Trophoblast cell (in vitro differentiated cells and primary cell): Measurements from ENCODE around the gene TMUB2.

Experiments used
- DNase-seq, 2 donors: peaks; one replicate each; pipeline ENCODE4 v3.0.0-alpha.2; 2016
- H2AFZ ChIP-seq: 2 replicates; pipeline ENCODE4 v1.6.1; 2013; ENCODE audit warnings: low read length, moderate library complexity, mild to moderate bottlenecking; ENCODE audit not compliant: insufficient read depth, poor library complexity
- H2AK5ac ChIP-seq: 2 replicates; pipeline ENCODE4 v1.6.1; 2013; ENCODE audit warnings: mild to moderate bottlenecking, low read length
- H2BK120ac ChIP-seq: 2 replicates; pipeline ENCODE4 v1.6.1; 2013; ENCODE audit warnings: low read length, mild to moderate bottlenecking, moderate library complexity; ENCODE audit not compliant: insufficient read depth, poor library complexity
- H2BK12ac ChIP-seq: 2 replicates; pipeline ENCODE4 v1.6.1; 2013; ENCODE audit warnings: mild to moderate bottlenecking, low read length, moderate library complexity
- H2BK5ac ChIP-seq: 2 replicates; pipeline ENCODE4 v1.6.1; 2013; ENCODE audit warnings: low read length, low read depth, moderate library complexity, mild to moderate bottlenecking; ENCODE audit not compliant: poor library complexity
- H3K14ac ChIP-seq: 2 replicates; pipeline ENCODE4 v1.6.1; 2013; ENCODE audit warnings: mild to moderate bottlenecking, low read length
- H3K18ac ChIP-seq: 2 replicates; pipeline ENCODE4 v1.6.1; 2013; ENCODE audit warnings: mild to moderate bottlenecking, low read length
- H3K23ac ChIP-seq: 2 replicates; pipeline ENCODE4 v1.6.1; 2013; ENCODE audit warnings: low read length
- H3K27ac ChIP-seq: 2 replicates; pipeline ENCODE4 v1.5.1; 2013; ENCODE audit warnings: low read depth, mild to moderate bottlenecking, inconsistent platforms, low read length, moderate library complexity
- H3K27me3 ChIP-seq: 2 replicates; pipeline ENCODE4 v1.6.1; 2013; ENCODE audit warnings: inconsistent platforms, mild to moderate bottlenecking, low read length, moderate library complexity; ENCODE audit not compliant: insufficient read depth
- H3K36me3 ChIP-seq, 2 experiments: 1 replicate in 1 of 2; 2 replicates in 1 of 2; pipeline ENCODE4 v1.6.1; 2013; ENCODE audit warnings: low read length in 2 of 2, mild to moderate bottlenecking in 2 of 2, moderate library complexity in 1 of 2; ENCODE audit not compliant: insufficient read depth in 2 of 2, control insufficient read depth in 1 of 2
- H3K4ac ChIP-seq: 2 replicates; pipeline ENCODE4 v1.6.1; 2013; ENCODE audit warnings: low read depth, mild to moderate bottlenecking, low read length, moderate library complexity
- H3K4me1 ChIP-seq, 2 experiments: 1 replicate in 1 of 2; 2 replicates in 1 of 2; pipeline ENCODE4 v1.6.1; 2013; ENCODE audit warnings: low read length in 2 of 2, mild to moderate bottlenecking in 2 of 2, moderate library complexity in 1 of 2; ENCODE audit not compliant: insufficient read depth in 2 of 2, control insufficient read depth in 1 of 2
- H3K4me2 ChIP-seq: 2 replicates; pipeline ENCODE4 v1.6.1; 2013; ENCODE audit warnings: inconsistent platforms, mild to moderate bottlenecking, low read length, moderate library complexity
- H3K4me3 ChIP-seq: 2 replicates; pipeline ENCODE4 v1.5.1; 2013; ENCODE audit warnings: mild to moderate bottlenecking, low read depth, low read length, inconsistent platforms
- H3K79me1 ChIP-seq: one replicate; pipeline ENCODE4 v1.6.1; 2013; ENCODE audit warnings: low read length
- H3K79me2 ChIP-seq: 2 replicates; pipeline ENCODE4 v1.6.1; 2013; ENCODE audit warnings: low read length, mild to moderate bottlenecking; ENCODE audit not compliant: control insufficient read depth, insufficient read depth, poor library complexity
- H3K9ac ChIP-seq: 2 replicates; pipeline ENCODE4 v1.6.1; 2013; ENCODE audit warnings: mild to moderate bottlenecking, low read length
- H3K9me3 ChIP-seq: 2 replicates; pipeline ENCODE4 v1.6.1; 2013; ENCODE audit warnings: low read depth, mild to moderate bottlenecking, control low read depth, inconsistent platforms, low read length; ENCODE audit not compliant: insufficient read depth
- H4K12ac ChIP-seq: 2 replicates; pipeline ENCODE4 v1.6.1; 2013; ENCODE audit warnings: low read depth, mild to moderate bottlenecking, low read length, moderate library complexity
- H4K8ac ChIP-seq: 2 replicates; pipeline ENCODE4 v1.6.1; 2013; ENCODE audit warnings: low read depth, mild to moderate bottlenecking, low read length, moderate library complexity
- H4K91ac ChIP-seq: one replicate; pipeline ENCODE4 v1.6.1; 2013; ENCODE audit warnings: low read depth, mild to moderate bottlenecking, low read length, moderate library complexity
- WGBS: extraction: QIAGEN DNeasy Blood & Tissue Kit; methylation state at CpG from one replicate; pipeline ENCODE4 v1.1.7; 2013; ENCODE audit warnings: missing lambda C conversion rate; ENCODE audit not compliant: insufficient read length, insufficient coverage; ENCODE audit errors: extremely low coverage; 5-methylcytosine and 5-hydroxymethylcytosine counted together

The TMUB2 gene

GRCh38 chr17:44192750-44193149 lies 6.0 kb downstream of the TMUB2 start:
- Histone ChIP-seq H3K9ac (no peak overlapping the region), H3K4me1 (peaks cover 25 to 39% of the 10 kb centered on the region in 2 experiments), H2BK12ac (peak overlapping the region; percentile 56), H2BK120ac (peak overlapping the region; percentile 57), H3K79me2 (peaks cover 4% of the 10 kb centered on the region), H3K23ac (no peak overlapping the region), H3K18ac (peak overlapping the region; percentile 81), H3K4ac (peak overlapping the region; percentile 11), H3K14ac (peak overlapping the region; percentile 33), H3K9me3 (no peaks in the 10 kb centered on the region), H3K4me3 (no peak overlapping the region), H2AK5ac (peak overlapping the region; percentile 86), H2BK5ac (peak overlapping the region; percentile 52), H4K12ac (peak overlapping the region; percentile 60), H3K36me3 (peaks cover 57 to 69% of the 10 kb centered on the region in 2 experiments), H4K91ac (peak overlapping the region; percentile 49), H4K8ac (peak overlapping the region; percentile 18), H3K27me3 (no peaks in the 10 kb centered on the region), H3K79me1 (peaks cover 14% of the 10 kb centered on the region), H2AFZ (no peak overlapping the region), H3K4me2 (no peak overlapping the region), H3K27ac (peak overlapping the region; percentile 79)
- DNase-seq = no peak
- WGBS = no CpG with 5 or more reads among the region's 5 CpGs

DNA sequence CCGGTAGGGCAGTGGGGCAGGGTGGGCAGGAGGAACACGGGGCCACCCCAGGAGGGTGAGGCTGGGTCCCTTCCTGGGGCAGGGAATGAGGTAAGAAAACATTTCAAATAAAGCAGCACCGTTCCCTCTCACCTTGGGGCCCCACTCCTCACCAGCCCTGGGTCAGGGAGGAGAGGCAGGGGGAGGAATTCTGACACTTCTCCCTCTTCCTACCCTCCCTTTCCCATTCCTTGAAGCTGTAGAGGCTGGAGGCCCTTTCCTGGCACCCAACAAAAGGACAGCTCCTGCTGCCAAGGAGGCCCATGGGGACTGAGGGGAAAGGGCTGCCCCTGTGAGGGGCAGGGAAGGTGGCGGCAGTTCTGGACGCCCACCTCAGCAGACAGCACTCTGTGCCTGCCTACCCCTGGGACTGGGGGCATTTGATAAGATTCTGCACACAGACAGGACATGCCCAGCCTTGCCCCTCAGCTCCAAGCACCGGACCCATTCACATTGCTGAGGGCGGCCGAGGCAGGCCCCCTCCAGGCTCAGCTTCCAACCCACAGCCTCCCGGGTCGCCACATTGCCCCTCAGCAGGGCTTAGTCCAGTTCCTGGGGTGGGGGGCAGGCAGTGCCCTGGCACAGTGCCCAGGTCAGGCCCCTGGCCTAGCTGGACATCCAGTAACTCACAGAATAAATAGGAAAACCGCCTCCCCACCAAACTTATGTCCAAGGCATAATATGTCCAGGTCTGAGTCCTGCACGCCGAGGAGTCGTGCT lies 6.7 kb downstream of the TMUB2 start:
- Histone ChIP-seq H3K79me2 (peaks cover 11% of the 10 kb centered on the region), H3K23ac (no peak overlapping the region), H3K4me3 (no peak overlapping the region), H2BK12ac (no peak overlapping the region), H3K27me3 (no peaks in the 10 kb centered on the region), H3K4ac (peak overlapping the region; percentile 17), H2AFZ (no peak overlapping the region), H4K12ac (peak overlapping the region; percentile 16), H2AK5ac (peak overlapping the region; percentile 23), H3K4me1 (peaks cover 31 to 42% of the 10 kb centered on the region in 2 experiments), H4K91ac (peak overlapping the region; percentile 49), H3K36me3 (peaks cover 57 to 71% of the 10 kb centered on the region in 2 experiments), H3K27ac (peak overlapping the region; percentile 79), H3K79me1 (peaks cover 15% of the 10 kb centered on the region), H3K18ac (peak overlapping the region; percentile 34), H3K9me3 (no peaks in the 10 kb centered on the region), H2BK120ac (no peak overlapping the region), H3K14ac (peak overlapping the region; percentile 59), H4K8ac (peak overlapping the region; percentile 18), H3K4me2 (no peak overlapping the region), H3K9ac (peak overlapping the region; percentile 11), H2BK5ac (peak overlapping the region; percentile 52)
- WGBS = no CpG with 5 or more reads among the region's 14 CpGs
- DNase-seq = no peak

DNA sequence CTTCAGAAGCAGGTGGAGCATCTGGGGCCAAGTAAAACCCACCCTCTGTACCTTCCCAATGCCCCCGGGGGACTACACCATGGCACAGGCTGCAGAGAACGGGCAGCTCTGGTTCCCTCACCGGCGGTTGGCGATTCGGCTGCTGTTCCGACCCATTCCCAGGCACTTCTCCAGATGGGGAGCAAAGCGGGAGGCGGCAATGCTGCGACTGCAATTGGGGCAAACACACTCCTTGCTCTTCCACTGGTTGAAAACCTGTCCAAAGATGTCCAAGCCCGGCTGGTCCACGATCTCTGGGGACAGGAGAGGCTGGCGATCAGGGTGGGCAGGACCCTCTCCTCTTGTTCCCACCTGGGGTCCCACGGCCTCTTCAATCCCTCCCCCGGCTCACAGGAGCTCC lies 10.3 kb downstream of the TMUB2 start:
- Histone ChIP-seq H2AK5ac (no peak overlapping the region), H3K36me3 (peaks cover 40 to 49% of the 10 kb centered on the region in 2 experiments), H3K4me3 (no peak overlapping the region), H4K12ac (no peak overlapping the region), H3K79me1 (peaks cover 28% of the 10 kb centered on the region), H3K4me1 (peaks cover 28 to 41% of the 10 kb centered on the region in 2 experiments), H2BK5ac (no peak overlapping the region), H3K23ac (no peak overlapping the region), H4K8ac (no peak overlapping the region), H3K4ac (peak overlapping the region; percentile 43), H3K4me2 (no peak overlapping the region), H2BK120ac (no peak overlapping the region), H3K9ac (no peak overlapping the region), H3K18ac (peak overlapping the region; percentile 26), H3K27ac (no peak overlapping the region), H3K9me3 (no peaks in the 10 kb centered on the region), H4K91ac (no peak overlapping the region), H2BK12ac (no peak overlapping the region), H3K27me3 (no peaks in the 10 kb centered on the region), H3K14ac (no peak overlapping the region), H3K79me2 (peaks cover 21% of the 10 kb centered on the region), H2AFZ (no peak overlapping the region)
- no CpG with 5 or more reads among the region's 15 CpGs for WGBS
- no peak for DNase-seq

GRCh38 chr17:44197980-44198720 lies 11.4 kb downstream of the TMUB2 start:
- Histone ChIP-seq H2BK120ac (peak overlapping the region; percentile 95), H2AK5ac (peak overlapping the region; percentile 93), H3K4me2 (peak overlapping the region; percentile 91), H2BK12ac (no peak overlapping the region), H3K4ac (peak overlapping the region; percentile 92), H3K4me1 (peaks cover 21 to 32% of the 10 kb centered on the region in 2 experiments), H3K18ac (peak overlapping the region; percentile 79), H3K9me3 (no peaks in the 10 kb centered on the region), H3K9ac (peak overlapping the region; percentile 91), H3K79me1 (peaks cover 20% of the 10 kb centered on the region), H3K4me3 (peak overlapping the region; percentile 83), H3K27ac (peak overlapping the region; percentile 100), H3K27me3 (no peaks in the 10 kb centered on the region), H2AFZ (no peak overlapping the region), H4K12ac (peak overlapping the region; percentile 96), H3K23ac (no peak overlapping the region), H2BK5ac (peak overlapping the region; percentile 97), H4K8ac (peak overlapping the region; percentile 89), H3K14ac (peak overlapping the region; percentile 96), H3K36me3 (peaks cover 34 to 43% of the 10 kb centered on the region in 2 experiments), H3K79me2 (peaks cover 18% of the 10 kb centered on the region), H4K91ac (peak overlapping the region; percentile 99)
- DNase-seq = no peak
- no CpG with 5 or more reads among the region's 11 CpGs for WGBS
